ENCODE results near the gene CDH24. TPM values are rescaled to one million over a fixed set of nuclear protein-coding genes. Genes with fewer than 3 reads are reported as not detected.

The CDH24 gene
- total and polyA plus RNA-seq, 10 of the 15 experiments (the other 5 are each of a cell fraction or from before 2014, with no cell fraction given) = 0.10 to 1.5 (median 0.45) TPM; not detected in 2

DNA sequence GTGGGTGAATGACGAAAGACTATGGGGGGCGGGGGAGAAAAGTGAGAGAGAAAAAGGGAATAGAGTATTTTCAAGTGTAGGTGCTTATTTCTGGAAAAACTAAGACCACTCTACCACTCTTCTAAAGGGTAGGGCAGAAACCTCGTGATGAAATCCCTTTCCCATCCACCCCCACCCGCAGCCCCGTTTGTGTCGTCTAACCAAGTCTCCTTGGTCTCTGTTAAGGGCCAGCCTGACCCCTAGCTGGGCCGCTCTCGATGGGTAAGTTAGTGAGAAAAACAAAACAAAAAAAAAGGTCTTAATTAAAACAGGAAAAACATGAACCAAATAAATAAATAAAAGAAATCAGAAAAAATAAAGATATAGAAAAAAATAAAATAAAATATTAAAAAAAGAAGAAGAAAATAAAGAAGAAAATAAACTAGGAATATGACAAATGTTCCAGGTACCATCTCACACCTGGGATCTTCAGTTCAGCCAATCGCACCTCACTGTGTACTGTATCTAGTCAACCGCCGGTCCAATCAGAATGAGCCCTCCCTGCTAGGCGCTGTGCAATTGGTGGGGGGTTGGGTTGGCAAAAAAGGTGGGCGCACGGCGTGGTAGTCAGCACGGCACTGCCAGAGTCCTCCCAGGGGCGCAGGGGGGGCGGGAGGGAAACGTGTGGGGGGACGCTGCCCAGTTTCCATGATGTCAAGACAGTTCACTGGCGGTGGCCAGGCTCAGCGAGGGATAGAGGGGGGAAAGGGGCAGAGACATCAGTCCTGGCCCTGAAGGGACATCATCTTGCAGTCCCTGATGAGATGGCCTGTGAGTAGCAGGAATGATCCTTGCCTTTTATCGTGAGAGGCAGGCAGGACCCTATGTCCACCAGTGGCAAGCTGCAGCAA is 9.8 kb upstream of the CDH24 start:
- CTCF ChIA-PET = interaction anchor here (1.5 to 4.2 kb wide), 12 partner anchors 8 to 219 kb away, joined by 5 to 80 read pairs (median 16); partner anchors contain the start of genes ACIN1, AJUBA, C14orf119 and CDH24
- no peak overlapping the region for H3K4me2 ChIP-seq (ENCODE audit: control insufficient read depth, insufficient read depth)
- peaks cover 29 to 40% of the 10 kb centered on the region in 2 experiments for H3K36me3 ChIP-seq (ENCODE audit: control insufficient read depth in 2 of 2, insufficient read depth in 2 of 2, low read length in 1 of 2)
- ATAC-seq (no peak), FAIRE-seq (no peak), DNase-seq (ENCODE audit: low read depth, low spot score) (no peak)
- intact Hi-C loops (cut with micrococcal nuclease; ENCODE audit: unreplicated experiment) = no loop called here
- H3K4me1 ChIP-seq (ENCODE audit: control insufficient read depth, insufficient read depth, low read length) = peaks cover 11% of the 10 kb centered on the region; the same call in 1 of the 2 replicates
- no peaks in the 10 kb centered on the region for H3K9me3 ChIP-seq (replicated peaks; ENCODE audit: control insufficient read depth, insufficient read depth, low read length)
- RAD21 ChIA-PET (ENCODE audit: unreplicated experiment) = interaction anchor here (1.9 kb wide), 1 partner anchor 80 kb away, joined by 27 read pairs; no protein-coding TSS in a partner anchor
- no peak overlapping the region for H2AFZ ChIP-seq (ENCODE audit: control insufficient read depth, low read depth, low read length)
- no peak overlapping the region for H3K4me3 ChIP-seq
- 87% methylated on average over 23 of the region's 23 CpGs for WGBS (ENCODE audit: insufficient coverage, insufficient replicate concordance, low lambda C conversion rate, missing lambda C conversion rate)
- H3K27ac ChIP-seq (ENCODE audit: control insufficient read depth, insufficient read depth) = no peak overlapping the region
- POLR2A ChIA-PET = interaction anchor here (0.6 kb wide), 1 partner anchor 71 kb away, joined by 3 read pairs; no protein-coding TSS in a partner anchor
- SMC1A ChIA-PET (ENCODE audit: uncharacterized antibody, unreplicated experiment) = interaction anchor here (0.5 to 2.2 kb wide), 6 partner anchors 9 to 128 kb away, joined by 3 to 23 read pairs (median 5); no protein-coding TSS in a partner anchor
- no peaks in the 10 kb centered on the region for H3K27me3 ChIP-seq (replicated peaks in 1 of 2; ENCODE audit: control insufficient read depth in 2 of 2, insufficient read depth in 2 of 2, low read length in 1 of 2)
- no peak for TF ChIP-seq SREBF2 (IDR thresholded peaks at IDR 0.05; ENCODE audit: low read length)
- TF ChIP-seq WRNIP1 (IDR thresholded peaks at IDR 0.05; ENCODE audit: borderline replicate concordance, low read depth, low read length) = no peak
- TF ChIP-seq BMI1 (IDR thresholded peaks at IDR 0.05; ENCODE audit: borderline replicate concordance) = no peak
- TF ChIP-seq BHLHE40 (IDR thresholded peaks at IDR 0.05; ENCODE audit: borderline replicate concordance in 1 of 2, low read depth in 2 of 2, low read length in 1 of 2) = no peak
- no peak for TF ChIP-seq ZBED1 (IDR thresholded peaks at IDR 0.05; ENCODE audit: borderline replicate concordance)
- no peak for TF ChIP-seq ZNF592 (IDR thresholded peaks at IDR 0.05)
- H3K9ac ChIP-seq (ENCODE audit: control insufficient read depth, insufficient read depth, low read length) = no peak overlapping the region
- BruUV-seq (replicated peaks) = no TSS peak
- H4K20me1 ChIP-seq (ENCODE audit: control insufficient read depth, insufficient read depth) = peaks cover 9% of the 10 kb centered on the region; the same call in 1 of the 2 replicates
- H3K79me2 ChIP-seq (ENCODE audit: control insufficient read depth, insufficient read depth, low read length) = peaks cover 36% of the 10 kb centered on the region
- in situ Hi-C loops (cut with MboI) = no loop called here
